ENCODE data around the gene POLQ. TPM values are rescaled to one million over a fixed set of nuclear protein-coding genes. Genes with fewer than 3 reads are reported as not detected.

POLQ gene
- total RNA-seq, 1 donor from 2014 or later, result 0.79 TPM

- H3K4me3 ChIP-seq (ENCODE audit: low read depth, low read length), result no peak overlapping the region
- no peaks in the 10 kb centered on the region for H3K27me3 ChIP-seq (ENCODE audit: control insufficient read depth, insufficient read depth, low read length)
- DNase-seq (ENCODE audit: low read depth) (no peak), FAIRE-seq (no peak)
- H3K36me3 ChIP-seq (ENCODE audit: control insufficient read depth, insufficient read depth, low read length), result no peaks in the 10 kb centered on the region
- TF ChIP-seq, protein P1, sequence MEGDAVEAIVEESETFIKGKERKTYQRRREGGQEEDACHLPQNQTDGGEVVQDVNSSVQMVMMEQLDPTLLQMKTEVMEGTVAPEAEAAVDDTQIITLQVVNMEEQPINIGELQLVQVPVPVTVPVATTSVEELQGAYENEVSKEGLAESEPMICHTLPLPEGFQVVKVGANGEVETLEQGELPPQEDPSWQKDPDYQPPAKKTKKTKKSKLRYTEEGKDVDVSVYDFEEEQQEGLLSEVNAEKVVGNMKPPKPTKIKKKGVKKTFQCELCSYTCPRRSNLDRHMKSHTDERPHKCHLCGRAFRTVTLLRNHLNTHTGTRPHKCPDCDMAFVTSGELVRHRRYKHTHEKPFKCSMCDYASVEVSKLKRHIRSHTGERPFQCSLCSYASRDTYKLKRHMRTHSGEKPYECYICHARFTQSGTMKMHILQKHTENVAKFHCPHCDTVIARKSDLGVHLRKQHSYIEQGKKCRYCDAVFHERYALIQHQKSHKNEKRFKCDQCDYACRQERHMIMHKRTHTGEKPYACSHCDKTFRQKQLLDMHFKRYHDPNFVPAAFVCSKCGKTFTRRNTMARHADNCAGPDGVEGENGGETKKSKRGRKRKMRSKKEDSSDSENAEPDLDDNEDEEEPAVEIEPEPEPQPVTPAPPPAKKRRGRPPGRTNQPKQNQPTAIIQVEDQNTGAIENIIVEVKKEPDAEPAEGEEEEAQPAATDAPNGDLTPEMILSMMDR (IDR thresholded peaks at IDR 0.05; ENCODE audit: insufficient read depth, low read length, severe bottlenecking), result no peak
Observed at GRCh38 chr3:121504618-121505017, 41.2 kb downstream of the POLQ start.

- TF ChIP-seq, protein P1 (IDR thresholded peaks at IDR 0.05; ENCODE audit: insufficient read depth, low read length, severe bottlenecking), result no peak
- no peaks in the 10 kb centered on the region for H3K36me3 ChIP-seq (ENCODE audit: control insufficient read depth, insufficient read depth, low read length)
- H3K4me3 ChIP-seq (ENCODE audit: low read depth, low read length), result no peak overlapping the region
- no peaks in the 10 kb centered on the region for H3K27me3 ChIP-seq (ENCODE audit: control insufficient read depth, insufficient read depth, low read length)
- DNase-seq (ENCODE audit: low read depth) (peak; percentile 69), FAIRE-seq (no peak)
Observed at GRCh38 chr3:121496786-121497185, 49.0 kb downstream of the POLQ start.

GRCh38 chr3:121493431-121493830 lies 52.4 kb downstream of the POLQ start:
- TF ChIP-seq, protein P1 (IDR thresholded peaks at IDR 0.05; ENCODE audit: insufficient read depth, low read length, severe bottlenecking), result no peak
- no peak for DNase-seq (ENCODE audit: low read depth)
- Histone ChIP-seq H3K4me3 (ENCODE audit: low read depth, low read length) (no peak overlapping the region), H3K36me3 (ENCODE audit: control insufficient read depth, insufficient read depth, low read length) (peaks cover 1% of the 10 kb centered on the region), H3K27me3 (ENCODE audit: control insufficient read depth, insufficient read depth, low read length) (no peaks in the 10 kb centered on the region)
- FAIRE-seq, result no peak

- Histone ChIP-seq H3K36me3 (ENCODE audit: control insufficient read depth, insufficient read depth, low read length) (peaks cover 1% of the 10 kb centered on the region), H3K27me3 (ENCODE audit: control insufficient read depth, insufficient read depth, low read length) (no peaks in the 10 kb centered on the region), H3K4me3 (ENCODE audit: low read depth, low read length) (no peak overlapping the region)
- DNase-seq (ENCODE audit: low read depth) (no peak), FAIRE-seq (no peak)
- TF ChIP-seq, protein P1 (IDR thresholded peaks at IDR 0.05; ENCODE audit: insufficient read depth, low read length, severe bottlenecking), result no peak
Observed at GRCh38 chr3:121491683-121492320, 54.0 kb downstream of the POLQ start.

DNA sequence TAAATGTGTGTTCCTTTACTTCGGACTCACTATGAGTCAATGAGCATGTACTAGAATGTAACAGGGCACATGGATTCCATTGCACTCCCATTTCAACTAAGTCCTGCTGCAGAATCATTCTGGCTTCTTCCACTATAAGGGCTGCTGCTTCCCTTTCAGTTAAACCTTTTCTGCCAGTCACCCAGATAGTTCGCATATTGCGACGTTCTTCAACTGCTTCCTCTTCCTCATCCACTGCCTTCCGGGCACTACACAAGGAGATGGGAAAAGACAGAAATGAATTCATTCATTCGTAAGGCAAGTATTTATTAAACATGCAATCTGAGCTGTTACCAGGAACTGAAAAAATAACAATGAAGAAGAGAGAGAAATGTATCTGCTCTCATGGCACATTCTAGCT lies 55.6 kb downstream of the POLQ start:
- H3K4me3 ChIP-seq (ENCODE audit: low read depth, low read length), result no peak overlapping the region
- FAIRE-seq, result no peak
- peaks cover 1% of the 10 kb centered on the region for H3K36me3 ChIP-seq (ENCODE audit: control insufficient read depth, insufficient read depth, low read length)
- TF ChIP-seq, protein P1 (IDR thresholded peaks at IDR 0.05; ENCODE audit: insufficient read depth, low read length, severe bottlenecking), result no peak
- DNase-seq (ENCODE audit: low read depth), result no peak
- no peaks in the 10 kb centered on the region for H3K27me3 ChIP-seq (ENCODE audit: control insufficient read depth, insufficient read depth, low read length)

- H3K27me3 ChIP-seq (ENCODE audit: control insufficient read depth, insufficient read depth, low read length), result no peaks in the 10 kb centered on the region
- H3K4me3 ChIP-seq (ENCODE audit: low read depth, low read length), result no peak overlapping the region
- peak; percentile 45 for DNase-seq (ENCODE audit: low read depth)
- TF ChIP-seq, protein P1 (IDR thresholded peaks at IDR 0.05; ENCODE audit: insufficient read depth, low read length, severe bottlenecking), result peak; percentile 35
- H3K36me3 ChIP-seq (ENCODE audit: control insufficient read depth, insufficient read depth, low read length), result peaks cover 1% of the 10 kb centered on the region
- no peak for FAIRE-seq
Observed at GRCh38 chr3:121488628-121489027, 57.2 kb downstream of the POLQ start.

Measured in bronchial epithelial cell (primary cell).